Measurements from ENCODE around the gene ZHX3.
A peak's percentile ranks its signal among the peaks of the same experiment; 100 is the strongest.

Gene ZHX3

DNA sequence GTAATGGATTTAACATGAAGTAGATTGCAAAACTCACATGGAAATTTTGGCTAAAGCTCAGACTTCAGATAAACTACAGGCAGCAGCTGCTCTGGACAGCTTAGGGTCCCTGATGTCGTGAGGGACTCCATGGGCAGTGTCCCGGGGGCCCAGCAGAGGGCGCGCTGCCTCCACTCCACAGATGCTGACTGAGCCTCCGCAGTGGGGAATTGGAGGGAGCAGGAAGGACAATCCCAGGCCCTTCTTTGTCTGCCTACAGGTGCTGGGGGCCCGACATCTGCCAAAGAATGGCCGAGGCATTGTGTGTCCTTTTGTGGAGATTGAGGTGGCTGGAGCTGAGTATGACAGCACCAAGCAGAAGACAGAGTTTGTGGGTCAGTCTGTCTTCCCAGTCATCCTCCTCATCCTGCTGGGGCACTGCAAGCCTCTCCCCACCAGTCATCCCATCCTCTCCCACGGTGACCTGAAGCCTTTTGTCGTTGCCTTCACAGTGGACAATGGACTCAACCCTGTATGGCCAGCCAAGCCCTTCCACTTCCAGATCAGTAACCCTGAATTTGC lies 144.3 kb downstream of the ZHX3 start:
- DNase-seq (ENCODE audit: low read depth): peak; percentile 80
- TF ChIP-seq, protein P1, sequence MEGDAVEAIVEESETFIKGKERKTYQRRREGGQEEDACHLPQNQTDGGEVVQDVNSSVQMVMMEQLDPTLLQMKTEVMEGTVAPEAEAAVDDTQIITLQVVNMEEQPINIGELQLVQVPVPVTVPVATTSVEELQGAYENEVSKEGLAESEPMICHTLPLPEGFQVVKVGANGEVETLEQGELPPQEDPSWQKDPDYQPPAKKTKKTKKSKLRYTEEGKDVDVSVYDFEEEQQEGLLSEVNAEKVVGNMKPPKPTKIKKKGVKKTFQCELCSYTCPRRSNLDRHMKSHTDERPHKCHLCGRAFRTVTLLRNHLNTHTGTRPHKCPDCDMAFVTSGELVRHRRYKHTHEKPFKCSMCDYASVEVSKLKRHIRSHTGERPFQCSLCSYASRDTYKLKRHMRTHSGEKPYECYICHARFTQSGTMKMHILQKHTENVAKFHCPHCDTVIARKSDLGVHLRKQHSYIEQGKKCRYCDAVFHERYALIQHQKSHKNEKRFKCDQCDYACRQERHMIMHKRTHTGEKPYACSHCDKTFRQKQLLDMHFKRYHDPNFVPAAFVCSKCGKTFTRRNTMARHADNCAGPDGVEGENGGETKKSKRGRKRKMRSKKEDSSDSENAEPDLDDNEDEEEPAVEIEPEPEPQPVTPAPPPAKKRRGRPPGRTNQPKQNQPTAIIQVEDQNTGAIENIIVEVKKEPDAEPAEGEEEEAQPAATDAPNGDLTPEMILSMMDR (conservative IDR thresholded peaks at IDR 0.05; ENCODE audit: low read length): peak; percentile 97
- no peak overlapping the region for H3K4me3 ChIP-seq (ENCODE audit: low read length)

DNA sequence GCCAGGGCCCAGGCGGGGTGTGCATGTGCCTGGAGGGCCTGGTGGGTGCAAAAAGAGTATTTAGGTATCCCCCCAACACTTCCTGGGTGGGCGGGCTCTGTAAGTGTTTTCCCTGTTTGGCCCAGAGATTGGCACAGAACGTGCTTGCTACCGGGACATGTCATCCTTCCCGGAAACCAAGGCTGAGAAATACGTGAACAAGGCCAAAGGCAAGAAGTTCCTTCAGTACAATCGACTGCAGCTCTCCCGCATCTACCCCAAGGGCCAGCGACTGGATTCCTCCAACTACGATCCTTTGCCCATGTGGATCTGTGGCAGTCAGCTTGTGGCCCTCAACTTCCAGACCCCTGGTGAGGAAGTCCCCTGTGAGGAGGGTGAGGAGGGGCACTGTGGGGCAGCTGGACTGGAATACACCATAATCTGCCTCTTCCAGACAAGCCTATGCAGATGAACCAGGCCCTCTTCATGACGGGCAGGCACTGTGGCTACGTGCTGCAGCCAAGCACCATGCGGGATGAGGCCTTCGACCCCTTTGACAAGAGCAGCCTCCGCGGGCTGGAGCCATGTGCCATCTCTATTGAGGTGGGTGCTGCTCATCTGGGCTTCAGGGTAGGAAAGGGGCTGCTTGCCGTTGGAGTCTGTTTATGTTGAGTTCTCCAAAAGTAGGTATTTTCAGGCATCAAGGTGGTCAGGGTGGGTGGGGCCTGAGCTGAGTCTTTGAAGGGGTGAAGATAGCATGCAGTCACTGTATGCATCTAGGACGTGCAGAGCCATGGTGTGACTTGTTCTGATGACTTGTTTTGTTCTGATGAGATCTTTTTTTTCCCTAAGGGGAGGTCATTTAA lies 145.0 kb downstream of the ZHX3 start:
- TF ChIP-seq, protein P1 (conservative IDR thresholded peaks at IDR 0.05; ENCODE audit: low read length): no peak

DNA sequence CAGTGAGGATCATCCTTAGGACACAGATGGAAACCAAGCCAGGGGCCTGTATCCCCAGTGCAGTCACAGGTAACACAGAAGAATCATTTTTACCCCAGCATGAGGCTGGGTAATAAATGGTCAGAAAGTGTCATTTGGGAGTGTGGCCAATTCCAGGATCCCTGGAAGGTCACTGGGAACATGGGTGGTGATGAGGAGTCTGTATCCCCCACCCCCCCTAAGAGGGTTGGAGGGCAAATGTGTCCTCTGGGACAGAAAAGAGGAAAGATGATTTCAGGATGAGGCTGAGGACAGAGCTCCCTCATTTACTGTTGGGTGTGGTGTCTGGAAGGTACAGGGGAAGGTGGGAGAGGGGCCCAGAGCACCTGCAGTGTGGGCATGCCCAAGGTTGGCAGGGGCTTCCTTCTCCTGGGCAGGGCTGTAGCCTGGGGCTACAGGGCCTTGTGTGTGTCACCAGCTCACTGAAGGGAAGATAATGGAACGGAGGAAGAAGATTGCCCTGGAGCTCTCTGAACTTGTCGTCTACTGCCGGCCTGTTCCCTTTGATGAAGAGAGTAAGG lies 145.7 kb downstream of the ZHX3 start:
- H3K4me3 ChIP-seq (ENCODE audit: low read length): no peak overlapping the region
- no peak for DNase-seq (ENCODE audit: low read depth)
- TF ChIP-seq, protein P1 (conservative IDR thresholded peaks at IDR 0.05; ENCODE audit: low read length): no peak

More for the DNA sequence above, 145.0 kb downstream of the ZHX3 start:
- H3K4me3 ChIP-seq (ENCODE audit: low read length): no peak overlapping the region
- DNase-seq (ENCODE audit: low read depth): no peak

DNA sequence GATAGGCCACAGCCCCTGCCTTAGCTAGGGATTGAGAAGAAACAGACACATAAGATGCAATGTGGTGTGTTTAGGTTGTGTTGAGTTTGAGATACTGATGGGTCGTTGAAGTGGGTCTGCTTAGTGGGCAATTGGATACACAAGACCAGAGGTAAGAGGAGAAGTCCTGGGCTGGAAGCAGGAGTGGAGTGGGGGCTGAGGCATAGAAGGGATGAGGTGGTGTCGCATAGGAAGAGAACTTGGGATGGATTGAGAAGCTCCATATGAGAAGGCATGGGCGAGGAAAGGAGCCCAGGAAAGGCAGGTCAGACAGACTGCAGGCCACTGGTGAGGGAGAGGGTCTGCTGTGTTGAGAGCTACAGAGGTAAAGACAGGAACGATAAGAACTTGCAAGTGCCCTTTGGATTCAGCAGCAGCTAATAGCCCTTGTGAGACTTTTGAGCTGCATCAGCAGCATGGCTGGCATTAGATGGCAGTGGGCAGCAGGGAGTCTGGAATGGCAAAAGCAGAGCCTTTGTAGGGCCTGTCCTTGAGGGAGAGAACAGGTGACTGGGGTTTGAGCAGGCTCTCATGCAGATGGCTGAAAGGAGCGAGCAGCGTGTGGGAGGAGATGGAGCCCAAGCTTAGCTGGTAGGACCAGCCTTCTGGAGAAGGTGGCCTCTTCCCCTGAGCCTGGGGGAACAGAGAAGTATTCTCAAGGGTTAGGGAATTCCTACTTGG lies 147.0 kb downstream of the ZHX3 start:
- no peak for DNase-seq (ENCODE audit: low read depth)
- TF ChIP-seq, protein P1 (conservative IDR thresholded peaks at IDR 0.05; ENCODE audit: low read length): no peak
- H3K4me3 ChIP-seq (ENCODE audit: low read length): no peak overlapping the region

DNA sequence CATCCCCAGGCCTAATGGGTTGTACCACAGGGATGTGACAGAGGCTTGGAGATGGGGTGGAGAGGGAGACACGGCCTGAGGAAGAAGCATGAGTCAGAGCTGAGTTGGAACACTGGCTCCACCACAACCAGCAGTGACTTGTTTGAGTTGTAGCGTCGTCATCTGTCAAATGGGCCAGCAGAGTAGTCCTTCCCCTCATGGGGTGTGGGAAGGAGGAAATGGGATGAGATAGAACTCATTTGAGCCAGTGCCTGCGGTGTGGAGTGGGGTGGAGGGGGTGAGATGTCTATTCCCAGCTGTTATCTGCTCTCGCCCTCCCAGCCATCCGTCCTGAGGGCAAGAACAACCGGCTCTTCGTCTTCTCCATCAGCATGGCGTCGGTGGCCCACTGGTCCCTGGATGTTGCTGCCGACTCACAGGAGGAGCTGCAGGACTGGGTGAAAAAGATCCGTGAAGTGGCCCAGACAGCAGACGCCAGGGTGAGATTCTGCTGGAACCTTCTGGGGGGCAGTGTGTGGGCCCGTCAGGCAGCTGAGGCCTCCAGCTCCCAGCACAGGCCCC lies 147.7 kb downstream of the ZHX3 start:
- TF ChIP-seq, protein P1 (conservative IDR thresholded peaks at IDR 0.05; ENCODE audit: low read length): no peak
- peak; percentile 66 for DNase-seq (ENCODE audit: low read depth)
- H3K4me3 ChIP-seq (ENCODE audit: low read length): no peak overlapping the region

DNA sequence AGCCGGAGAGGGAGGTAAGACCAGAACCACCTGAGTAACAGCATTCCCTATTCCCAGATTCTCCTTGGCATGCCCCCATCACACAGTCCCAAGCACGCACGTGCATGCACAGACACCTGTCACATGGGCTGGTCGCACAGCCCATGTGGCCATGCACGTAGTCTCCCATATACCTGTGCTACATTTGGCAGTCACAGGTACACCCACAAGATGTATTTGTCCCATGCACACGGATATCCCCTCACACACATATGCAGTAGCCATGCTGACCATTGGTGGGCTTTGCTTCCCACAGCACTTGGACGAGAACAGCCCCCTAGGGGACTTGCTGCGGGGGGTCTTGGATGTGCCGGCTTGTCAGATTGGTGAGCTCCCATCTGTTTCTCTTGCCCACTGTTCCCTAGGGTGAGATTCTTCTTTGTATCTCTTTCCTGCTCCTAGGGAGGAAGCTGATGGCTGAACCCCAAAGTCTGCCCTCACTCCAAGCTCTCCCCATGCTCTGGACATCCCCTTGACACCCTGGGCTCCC lies 148.3 kb downstream of the ZHX3 start:
- TF ChIP-seq, protein P1 (conservative IDR thresholded peaks at IDR 0.05; ENCODE audit: low read length): no peak
- H3K4me3 ChIP-seq (ENCODE audit: low read length): no peak overlapping the region
- no peak for DNase-seq (ENCODE audit: low read depth)

All from AG10803 (cell line).